Activated T-cell treated with anti-CD3 and anti-CD28 coated beads for 24 hours (primary cell): ENCODE data around the gene IFT27.
A peak's percentile ranks its signal among the peaks of the same experiment; 100 is the strongest.

Source experiments
- DNase-seq: peaks from one replicate; pipeline ENCODE4 v3.0.0-alpha.2; 2020; ENCODE audit warnings: low read depth

Gene IFT27, protein sequence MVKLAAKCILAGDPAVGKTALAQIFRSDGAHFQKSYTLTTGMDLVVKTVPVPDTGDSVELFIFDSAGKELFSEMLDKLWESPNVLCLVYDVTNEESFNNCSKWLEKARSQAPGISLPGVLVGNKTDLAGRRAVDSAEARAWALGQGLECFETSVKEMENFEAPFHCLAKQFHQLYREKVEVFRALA

DNA sequence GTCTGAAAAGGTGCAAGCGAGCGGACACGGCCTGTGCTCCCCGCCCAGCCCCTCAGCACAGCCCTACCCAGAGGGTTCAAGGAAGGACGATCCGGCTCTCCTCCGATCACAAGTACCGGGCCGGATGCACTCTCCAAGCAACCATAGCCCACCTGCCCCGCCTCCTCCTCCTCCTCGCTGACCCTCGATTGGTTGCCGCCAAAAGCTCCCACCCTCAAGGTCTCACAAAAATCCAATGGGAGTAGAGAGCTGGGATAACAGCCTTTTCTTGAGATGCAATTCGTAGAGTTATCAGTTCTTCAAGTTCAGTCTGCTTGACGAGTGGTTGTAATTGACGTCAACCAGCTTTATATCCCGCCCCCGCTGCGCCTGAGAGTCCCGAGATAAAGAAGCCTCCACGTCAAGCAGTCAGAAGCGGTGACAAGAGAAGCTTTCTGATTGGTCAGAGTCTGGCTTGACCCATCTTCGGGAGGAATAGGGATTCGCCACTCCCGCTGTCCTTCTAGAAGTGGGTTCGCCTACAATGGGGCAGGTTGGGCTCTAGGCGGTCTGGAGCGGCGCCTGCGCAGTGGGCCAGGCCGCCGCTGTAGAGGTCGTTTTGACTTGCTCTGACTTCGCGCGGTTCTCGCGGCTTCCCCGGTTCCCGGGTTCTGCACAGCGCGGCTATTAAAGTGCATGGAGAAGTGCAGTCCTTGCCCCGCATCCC lies at the start of gene IFT27:
TSS of gene IFT27 (minus strand) at position 156 of the 706 bp plus-strand sequence. CDS start 412 bp downstream, outside the sequence.
- DNase-seq: peak; percentile 95

DNA sequence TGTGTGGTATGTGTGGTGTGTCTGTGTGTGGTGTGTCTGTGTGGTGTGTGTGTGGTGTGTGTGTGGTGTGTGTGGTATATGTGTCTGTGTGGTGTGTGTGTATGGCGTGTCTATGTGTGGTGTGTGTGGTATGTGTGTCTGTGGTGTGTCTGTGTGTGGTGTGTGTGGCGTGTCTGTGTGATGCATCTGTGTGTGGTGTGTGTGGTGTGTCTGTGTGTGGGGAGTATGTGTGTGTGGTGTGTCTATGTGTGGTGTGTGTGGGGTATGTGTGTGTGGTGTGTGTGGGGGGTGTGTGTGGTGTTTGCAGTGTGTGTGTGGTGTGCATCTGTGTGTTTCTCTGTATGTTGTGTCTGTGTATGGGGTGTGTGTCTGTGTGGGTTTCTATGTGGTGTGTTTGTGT lies 48.7 kb upstream of the IFT27 start:
- DNase-seq: no peak

DNA sequence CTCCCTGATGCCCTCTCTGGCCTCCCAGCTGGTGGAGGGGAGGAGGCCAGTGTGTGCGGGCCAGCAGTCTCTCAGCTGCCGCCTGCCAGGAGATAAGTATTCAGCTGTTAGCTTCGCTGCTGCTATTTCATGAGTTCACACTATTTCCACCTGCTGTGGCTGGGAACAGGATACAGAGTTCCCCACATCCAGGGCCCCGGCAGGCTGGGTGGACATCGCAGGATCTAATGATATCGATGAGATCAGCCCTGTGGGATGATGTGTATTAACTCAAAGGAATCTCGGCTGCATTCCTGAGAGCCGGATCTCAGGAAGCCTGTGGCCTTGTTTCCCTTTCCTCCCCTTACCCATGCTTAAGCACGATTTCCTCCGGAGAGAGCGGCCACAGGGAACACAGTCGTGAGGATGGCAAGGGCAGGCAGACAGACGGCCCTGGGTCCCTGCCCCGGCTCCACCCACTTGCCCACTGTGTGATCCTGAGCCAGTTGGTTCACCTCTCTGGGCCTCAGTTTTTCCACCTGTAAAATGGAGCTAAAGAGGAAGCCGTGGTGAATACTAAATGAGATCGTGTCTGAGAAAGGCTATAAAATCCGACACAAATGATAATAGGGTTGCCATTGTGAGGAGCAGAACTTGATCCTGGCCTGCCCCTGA lies 47.4 kb upstream of the IFT27 start:
- no peak for DNase-seq

- no peak for DNase-seq
Measured at GRCh38 chr22:36822581-36822980, 46.7 kb upstream of the IFT27 start.

DNA sequence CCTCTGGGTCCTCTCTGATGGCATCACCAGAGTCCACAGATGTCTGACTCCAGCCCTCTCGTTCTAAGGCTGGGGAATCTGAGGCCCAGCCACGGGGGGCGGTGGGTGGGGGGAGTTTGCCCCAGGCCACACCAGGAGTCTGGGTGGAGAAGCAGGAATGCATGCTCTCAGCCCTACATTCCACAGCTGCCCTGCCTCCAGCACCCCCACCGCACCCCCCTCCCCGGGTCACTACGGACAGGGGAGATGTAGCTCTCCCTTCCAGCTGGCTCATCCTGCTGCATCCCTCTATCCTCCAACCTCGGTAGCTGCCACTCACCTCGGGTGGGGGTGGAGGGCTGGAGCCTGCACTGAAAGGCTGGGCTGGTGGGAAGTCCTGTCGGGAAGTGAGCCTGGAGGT lies 43.2 kb upstream of the IFT27 start:
- DNase-seq: no peak

- no peak for DNase-seq
Measured at GRCh38 chr22:36818010-36818642, 42.2 kb upstream of the IFT27 start.

DNA sequence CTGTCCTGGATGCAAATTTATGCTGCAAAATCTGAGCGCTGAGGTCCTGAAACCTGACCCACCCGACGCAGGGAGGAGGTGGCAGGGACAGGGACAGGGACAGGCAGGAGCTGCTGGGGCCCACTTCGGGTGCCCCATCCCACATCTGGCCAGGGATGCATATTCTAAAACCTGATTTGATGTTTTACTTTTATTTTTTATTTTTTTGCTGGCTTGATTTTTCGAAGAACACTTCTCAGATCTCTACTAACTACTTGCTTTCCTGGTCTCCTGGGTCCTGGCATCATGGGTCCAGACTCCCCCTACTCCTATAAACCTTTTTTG lies 41.6 kb upstream of the IFT27 start:
- DNase-seq: no peak

DNA sequence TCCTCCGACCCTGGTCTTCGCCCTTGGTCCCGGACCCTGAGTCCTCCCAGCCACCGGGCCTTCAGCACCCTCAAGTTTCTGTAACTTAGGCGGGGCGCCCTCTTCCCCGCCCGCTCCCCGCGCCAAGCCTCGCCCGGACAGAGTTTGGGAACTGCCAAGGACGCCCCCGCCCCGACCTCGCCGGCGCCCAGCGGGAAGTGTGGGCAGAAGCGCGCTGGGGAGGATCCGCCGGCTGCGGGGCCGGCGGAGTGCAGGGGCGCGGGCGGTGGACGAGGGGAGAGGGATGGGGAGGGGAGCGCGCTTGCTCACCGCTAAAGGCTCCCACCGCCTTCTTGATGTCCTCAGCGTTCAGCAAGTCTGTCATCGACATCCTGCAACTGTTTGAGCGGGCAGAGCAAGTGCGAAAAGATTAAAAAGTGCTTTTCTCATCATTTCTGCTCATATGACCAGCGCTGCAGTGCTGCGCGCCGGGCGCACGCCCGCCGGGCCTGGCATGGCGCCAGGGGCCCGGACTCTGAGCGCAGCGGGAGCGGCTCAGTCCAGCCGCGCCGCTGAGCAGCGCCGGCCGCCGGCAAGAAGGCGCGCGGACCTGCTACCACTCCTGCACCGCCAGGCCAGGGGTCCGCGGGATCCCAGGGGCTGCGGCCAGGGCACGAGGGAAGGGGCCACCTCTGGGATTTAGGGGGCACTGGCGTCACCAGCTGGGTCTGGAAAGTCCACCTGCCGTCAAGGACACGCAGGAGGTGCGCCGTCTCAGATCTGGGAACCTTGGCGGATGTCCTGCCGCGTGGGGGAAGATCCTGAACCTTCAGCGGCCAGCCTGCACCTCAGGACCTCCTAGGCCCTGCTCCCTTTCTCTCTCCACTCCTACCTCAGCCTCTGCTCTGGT lies 41.0 kb upstream of the IFT27 start, which contains the start of gene PVALB:
TSS of gene PVALB (minus strand) at position 400 of the 889 bp plus-strand sequence. CDS start at position 370, 30 bp downstream.
- no peak for DNase-seq

DNA sequence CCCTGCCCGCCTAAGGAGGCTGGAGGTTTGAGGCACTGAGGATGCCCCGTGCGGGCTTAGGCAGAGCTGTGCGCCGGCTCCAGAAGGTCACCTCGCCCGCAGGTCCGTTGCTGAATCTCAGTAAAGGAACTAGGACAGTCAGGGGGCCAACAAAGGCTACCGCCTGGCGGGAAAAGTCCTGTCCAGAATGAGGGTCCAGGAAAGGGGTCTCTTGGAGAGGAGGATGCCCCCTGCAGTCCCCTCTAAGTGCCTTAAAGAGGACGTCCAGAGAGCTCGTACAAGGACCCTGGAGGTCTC lies 40.4 kb upstream of the IFT27 start:
- DNase-seq: no peak

- DNase-seq: no peak
Measured at GRCh38 chr22:36815558-36816338, 39.8 kb upstream of the IFT27 start.

DNA sequence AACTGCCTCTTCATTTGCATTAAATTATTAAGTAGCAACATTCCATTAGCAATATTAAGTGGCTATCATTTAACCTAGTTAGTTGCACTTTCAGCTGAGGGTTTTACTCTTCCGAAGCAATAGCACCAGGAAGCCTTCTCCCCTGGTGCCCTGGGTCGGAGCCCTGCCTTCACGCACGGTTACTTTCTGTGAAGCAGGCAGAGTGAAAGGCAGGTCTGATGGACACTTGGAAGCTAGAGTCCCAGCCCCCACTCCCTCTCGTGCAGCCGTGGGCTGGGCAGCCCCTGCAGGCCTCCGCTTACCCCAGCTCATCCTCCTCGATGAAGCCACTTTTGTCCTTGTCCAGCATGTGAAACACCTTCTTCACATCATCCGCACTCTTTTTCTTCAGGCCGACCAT lies 38.9 kb upstream of the IFT27 start:
- no peak for DNase-seq

GRCh38 chr22:36811094-36811800 lies 35.3 kb upstream of the IFT27 start:
- no peak for DNase-seq

DNA sequence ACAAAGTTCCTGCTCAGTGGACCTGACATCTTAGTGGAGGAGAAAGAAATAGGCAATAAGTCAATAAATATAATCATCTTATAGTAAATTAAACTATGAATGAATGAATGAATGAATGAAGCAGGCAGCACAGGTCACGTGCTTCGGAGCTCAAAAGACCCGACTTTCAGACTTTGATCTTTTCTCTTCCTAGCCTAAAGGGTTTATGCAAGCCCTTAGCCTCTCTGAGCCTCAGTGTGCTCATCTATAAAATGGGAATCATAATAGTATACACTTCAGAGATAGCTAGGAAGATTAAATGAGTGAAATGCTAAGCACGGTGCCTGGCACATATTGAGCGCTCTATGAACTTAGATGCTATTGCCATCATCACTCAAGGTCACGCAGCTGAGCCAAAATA lies 33.4 kb upstream of the IFT27 start:
- DNase-seq: no peak

GRCh38 chr22:36808721-36809344 lies 32.9 kb upstream of the IFT27 start:
- DNase-seq: no peak

DNA sequence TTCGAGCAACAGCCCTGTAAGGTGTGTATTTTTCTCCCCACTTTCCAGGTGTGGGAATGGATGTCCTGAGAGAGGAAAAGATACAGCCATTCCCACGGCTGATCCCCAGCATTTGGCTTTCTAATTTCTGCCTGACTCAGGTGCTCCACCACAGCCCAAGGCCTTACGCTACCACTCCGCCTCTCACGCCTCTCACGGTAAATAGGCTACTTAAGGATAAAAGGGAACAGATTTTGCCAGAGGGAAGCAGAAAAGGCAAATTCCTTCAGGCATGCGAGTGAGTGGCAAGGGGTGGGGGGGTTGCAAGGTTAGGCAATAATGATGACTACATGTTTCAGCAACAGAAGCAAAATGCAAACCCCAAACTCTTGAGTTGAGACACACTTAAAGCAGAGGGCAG lies 31.7 kb upstream of the IFT27 start:
- DNase-seq: no peak

DNA sequence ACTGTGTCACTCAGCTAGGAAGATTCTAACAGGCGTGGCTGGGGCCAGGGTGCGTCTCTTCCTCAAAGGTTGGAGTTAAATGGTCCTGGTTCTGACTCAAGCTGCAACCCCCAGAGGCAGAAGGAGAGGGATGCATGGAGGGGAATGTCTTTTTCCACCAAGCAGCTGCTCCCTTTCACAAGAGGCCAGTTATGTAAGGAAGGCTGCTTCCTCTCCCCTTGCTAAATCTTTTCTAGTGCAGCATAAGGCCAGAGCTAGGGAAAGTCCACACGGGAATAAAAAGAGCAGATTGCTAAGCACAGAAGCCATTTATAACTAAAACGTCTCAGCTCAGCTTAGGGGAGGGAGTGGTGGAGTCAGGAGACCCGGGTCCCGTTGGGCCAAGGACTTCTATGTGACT lies 30.9 kb upstream of the IFT27 start:
- no peak for DNase-seq

GRCh38 chr22:36803358-36803757 lies 27.4 kb upstream of the IFT27 start:
- DNase-seq: no peak

- no peak for DNase-seq
Measured at GRCh38 chr22:36798674-36799066, 22.8 kb upstream of the IFT27 start.

- no peak for DNase-seq
Measured at GRCh38 chr22:36797911-36798673, 22.2 kb upstream of the IFT27 start.

- no peak for DNase-seq
Measured at GRCh38 chr22:36797374-36797773, 21.5 kb upstream of the IFT27 start.
